GM18520 (cell line): ENCODE measurements around the gene SMIM10L2A.
"Not testable (repeated sequence)": the region's sequence is repeated elsewhere in the genome, so short reads cannot be mapped to it uniquely, and the experiment has no call there.

Experiments
- ATAC-seq: cut with Tn5 transposase; IDR thresholded peaks from one replicate; pipeline ENCODE4 v1.9.1; 2021; ENCODE audit not compliant: unreplicated experiment

SMIM10L2A gene

DNA sequence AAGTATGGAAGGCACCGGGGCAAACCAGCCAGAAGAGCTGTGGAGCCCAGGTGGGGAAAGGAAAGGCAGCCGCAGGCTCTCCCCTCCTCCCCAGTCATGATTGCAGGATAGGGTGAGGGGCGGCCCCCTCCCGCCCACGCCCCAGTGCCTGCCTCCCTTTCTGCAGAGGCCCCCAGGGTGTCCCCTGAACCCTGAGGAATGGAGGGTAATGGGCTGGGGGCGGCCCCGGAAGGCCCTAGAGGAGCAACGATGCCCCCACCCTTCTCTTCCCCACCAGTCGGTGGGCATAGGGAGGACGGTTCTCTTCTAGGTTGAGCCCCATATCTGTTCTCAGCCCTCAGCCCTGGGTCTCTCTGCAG, 1.0 kb downstream of the SMIM10L2A start:
- ATAC-seq = not testable (repeated sequence)

DNA sequence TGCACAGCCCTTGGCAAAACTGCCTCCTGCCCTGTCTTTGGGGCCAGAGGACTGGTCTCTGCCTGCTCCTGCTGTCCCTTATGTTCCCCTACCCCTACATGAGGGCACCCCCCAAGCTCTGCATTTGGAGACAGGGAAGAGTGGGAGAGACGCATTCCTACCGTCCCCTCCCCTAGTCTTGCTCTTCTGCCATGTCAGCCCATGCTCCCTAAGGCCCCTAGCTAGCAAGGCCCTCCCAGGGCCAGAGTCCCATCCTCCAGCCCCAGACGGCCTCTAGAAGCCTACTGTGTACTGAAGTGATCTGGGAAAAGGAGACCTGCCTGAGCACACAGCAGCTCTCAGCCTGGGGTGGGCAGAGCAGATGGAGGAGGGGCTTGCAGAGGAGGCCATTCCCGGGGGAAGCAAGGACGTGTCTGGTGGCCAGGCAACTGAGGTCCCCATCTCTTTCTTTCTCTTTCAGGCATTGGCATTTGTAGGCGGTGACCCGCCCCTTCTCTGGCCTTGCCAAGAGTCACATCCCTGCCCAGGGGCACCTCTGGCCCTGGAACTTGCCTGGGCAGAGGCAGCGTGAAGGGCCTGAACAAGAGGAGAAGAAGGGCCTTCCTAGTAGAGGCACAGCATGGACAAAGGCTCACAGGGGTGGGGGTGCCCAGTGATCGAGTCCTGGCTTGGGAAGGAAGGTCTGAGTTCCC, 1.6 kb downstream of the SMIM10L2A start:
- not testable (repeated sequence) for ATAC-seq

DNA sequence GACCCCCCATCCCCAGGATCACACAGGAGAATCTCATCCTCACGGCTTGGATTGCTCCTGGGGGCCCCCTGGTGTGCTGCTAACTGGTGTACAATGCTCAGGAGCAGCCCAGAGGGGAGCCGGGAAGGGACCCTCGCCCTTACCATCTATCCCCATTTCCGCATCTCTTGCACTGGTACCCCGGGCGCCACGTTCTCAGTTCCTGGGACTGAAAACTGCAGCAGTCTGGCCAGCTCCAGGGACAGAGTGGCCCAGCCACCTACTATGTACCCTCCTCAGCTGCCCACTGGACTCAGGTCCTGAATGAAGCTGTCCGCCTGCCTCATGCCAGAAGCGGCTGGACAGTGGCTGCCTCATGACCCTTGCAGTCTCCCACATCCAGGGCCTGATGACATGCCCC, 2.7 kb downstream of the SMIM10L2A start:
- no peak for ATAC-seq

DNA sequence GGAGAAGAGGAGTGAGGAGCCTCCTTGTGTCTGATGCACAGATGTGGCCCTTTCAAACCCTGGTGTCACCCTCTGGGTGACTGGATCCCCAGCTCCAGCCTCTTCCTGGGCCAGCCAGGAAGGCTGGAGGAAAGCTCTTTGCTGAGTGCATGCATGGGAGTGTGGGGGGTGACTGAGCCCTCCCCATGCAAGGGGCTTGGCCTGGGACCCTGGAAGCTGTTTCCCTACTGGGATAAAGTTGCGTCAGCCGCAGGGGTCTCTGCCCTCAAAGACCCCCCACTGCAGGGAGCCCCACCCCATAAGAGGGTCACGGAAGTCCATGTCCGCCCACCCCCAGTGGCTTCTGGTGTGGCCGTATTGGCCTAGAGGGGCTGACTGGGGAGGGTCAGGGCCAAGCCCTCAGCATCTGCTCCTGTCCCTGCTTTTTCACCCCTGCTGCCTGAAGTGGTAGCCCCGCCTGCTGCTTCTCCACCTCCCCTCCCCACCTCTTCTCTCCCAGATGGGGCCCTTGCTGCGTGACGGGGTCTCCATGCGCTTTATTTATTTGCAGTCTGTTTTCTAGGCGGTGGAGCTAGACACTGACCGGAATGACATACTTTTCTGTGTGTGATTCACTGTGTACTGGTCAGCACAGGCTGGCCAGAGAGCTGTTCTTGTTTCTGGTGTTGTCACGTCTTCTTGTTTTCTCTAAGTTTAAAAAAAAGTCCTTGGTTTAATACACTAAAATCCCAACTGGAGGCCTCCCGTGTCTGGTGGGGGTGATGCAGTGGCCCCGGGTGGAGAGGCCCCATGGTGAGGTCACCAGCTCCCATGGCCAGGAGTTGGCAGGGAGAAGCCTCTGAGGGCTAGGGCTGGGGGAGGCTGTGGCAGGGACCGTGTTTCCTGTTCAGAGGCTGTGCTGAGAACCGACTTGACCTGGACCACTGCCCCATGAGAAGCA, 3.6 kb downstream of the SMIM10L2A start:
- no peak for ATAC-seq

DNA sequence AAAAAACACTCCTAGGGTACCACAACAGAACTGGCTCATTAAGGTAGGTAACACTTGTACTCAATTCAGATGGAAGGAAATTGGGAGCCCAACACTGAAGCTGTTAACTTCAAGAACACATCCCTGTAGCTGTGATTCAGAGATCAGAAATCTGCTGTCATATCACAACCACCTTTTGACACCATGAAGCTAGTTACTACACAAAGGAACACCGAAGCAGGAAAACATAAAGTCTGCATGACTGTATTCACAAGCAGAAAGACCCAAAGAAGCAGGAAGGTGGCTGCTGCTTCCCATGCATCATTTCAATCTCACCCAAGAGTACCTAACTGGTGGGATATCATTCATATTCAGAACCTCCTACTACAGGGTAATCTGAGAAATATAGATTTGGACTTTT, 7.7 kb downstream of the SMIM10L2A start:
- ATAC-seq = no peak

DNA sequence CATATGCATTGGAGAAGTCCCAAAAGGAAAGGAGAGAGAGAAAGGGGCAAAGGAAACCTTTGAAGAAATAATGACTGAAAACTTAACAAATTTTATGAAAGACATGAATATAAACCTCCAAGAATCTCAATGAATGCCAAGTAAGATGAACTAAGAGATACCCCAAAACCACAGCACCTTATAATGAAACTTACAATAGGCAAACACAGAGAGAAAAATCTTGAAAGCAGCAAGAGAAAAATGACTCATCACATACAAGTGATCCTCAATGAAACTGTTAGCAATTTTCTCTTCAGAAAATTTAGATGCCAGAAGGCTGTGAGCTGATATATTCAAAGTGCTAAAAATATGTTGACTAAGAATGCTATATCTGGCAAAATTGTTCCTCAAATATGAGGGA, 10.1 kb downstream of the SMIM10L2A start:
- no peak for ATAC-seq

DNA sequence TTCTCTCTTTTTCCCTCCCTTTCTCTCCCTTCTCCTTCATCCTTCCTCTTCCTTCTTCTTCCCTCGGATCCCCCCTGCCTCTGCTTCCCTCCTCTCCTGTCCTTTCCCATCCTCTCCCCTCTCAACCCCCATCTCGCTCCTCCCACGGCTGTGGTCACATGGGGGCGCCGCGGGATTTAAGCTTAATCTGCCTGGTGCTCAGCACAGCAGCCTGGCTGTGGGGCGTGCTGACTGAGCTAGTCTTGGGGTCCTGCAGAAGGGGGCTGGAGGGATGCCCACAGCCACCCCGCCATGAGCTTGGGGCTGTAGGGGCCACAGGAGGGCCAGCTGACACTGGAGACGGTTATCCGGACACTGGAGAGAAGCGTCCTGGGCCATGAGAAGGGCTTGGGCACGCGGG, 10.7 kb downstream of the SMIM10L2A start:
- ATAC-seq = no peak

DNA sequence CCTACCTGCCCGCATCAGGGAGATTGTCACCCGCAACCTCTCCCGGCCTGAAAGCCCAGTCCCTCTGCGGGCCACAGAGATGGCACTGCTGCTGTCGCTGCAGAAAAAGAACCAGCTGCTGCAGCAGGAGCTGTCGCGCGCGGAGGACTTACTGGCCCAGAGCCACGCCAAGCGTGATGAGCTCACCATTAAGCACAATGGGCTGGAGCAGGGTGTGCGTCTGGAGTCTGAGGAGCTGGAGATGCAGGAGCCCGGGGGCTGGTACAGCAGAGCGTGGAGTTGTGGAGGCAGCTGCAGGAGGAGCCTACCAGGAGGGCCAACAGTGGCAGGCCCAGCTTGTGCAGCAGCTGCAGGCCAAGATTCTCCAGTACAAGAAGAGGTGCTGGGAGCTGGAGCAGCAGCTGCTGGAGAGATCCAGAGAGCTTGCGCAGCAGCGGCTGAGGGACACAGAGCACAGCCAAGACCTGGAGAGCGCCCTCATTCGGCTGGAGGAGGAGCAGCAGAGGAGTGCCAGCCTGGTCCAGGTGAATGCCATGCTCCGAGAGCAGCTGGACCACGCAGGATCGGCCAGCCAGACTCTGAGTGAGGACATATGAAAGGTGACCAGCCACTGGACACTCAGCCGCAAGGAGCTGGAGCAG, 11.3 kb downstream of the SMIM10L2A start:
- ATAC-seq = no peak

DNA sequence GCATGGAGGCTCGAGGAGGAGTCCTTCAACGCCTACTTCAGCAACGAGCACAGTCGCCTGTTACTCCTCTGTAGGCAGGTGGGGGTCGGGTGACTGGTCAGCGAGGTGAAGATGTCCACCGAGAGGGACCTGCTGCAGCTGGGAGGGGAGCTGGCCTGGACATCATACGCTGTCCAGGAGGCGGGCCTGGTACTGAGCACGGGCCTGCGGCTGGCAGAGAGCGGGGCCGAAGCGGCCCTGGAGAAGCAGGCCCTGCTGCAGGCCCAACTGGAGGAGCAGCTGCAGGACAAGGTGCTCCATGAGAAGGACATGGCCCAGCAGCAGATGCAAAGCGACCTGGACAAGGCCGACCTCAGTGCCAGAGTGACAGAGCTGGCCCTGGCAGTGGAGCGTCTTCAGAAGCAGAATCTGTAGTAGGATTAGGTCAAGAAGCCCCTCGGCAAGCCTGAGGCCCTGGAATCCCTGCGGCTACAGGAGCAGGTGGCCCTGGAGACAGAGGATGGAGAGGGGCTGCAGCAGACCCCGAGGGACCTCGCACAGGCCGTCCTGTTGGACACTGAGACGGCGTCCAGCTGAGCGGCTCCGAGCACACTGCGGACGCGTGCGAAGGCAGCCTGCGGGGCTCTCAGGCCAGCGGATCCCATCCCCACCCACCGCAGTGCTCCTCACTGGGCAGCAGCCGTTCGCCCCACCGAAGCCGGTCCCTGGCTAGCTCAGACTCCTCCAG, 11.9 kb downstream of the SMIM10L2A start:
- ATAC-seq = no peak

DNA sequence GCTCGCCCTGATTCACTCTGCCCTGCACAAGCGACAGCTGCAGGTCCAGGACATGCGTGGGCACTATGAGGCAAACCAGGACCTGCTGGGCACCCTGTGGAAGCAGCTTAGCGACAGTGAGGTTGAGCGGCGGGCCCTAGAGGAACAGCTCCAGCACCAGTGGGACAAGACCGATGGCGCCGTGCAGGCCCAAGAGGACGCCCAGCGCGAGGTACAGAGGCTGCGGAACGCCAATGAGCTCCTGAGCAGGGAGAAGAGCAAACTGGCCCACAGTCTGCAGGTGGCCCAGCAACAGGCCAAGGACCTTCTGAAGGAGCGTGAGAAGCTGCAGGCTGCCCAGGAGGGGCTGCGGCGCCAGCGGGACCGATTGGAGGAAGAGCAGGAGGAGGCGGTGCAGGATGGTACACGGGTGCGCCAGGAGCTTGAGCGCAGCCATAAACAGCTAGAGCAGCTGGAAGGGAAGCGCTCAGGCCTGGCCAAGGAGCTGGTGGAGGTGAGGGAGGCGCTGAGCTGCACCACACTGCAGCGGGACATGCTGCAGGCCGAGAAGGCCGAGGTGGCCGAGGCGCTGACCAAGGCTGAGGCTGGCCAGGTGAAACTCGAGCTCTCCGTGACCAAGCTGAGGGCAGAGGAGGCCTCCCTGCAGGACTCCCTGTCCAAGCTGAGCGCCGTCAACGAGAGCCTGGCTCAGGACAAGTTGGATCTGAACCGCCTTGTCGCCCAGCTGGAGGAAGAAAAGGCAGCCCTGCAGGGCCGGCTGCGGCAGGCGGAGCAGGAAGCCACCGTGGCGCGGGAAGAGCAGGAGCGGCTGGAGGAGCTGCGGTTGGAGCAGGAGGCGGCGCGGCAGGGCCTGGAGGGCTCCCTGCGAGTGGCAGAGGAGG, 12.8 kb downstream of the SMIM10L2A start:
- ATAC-seq = no peak

DNA sequence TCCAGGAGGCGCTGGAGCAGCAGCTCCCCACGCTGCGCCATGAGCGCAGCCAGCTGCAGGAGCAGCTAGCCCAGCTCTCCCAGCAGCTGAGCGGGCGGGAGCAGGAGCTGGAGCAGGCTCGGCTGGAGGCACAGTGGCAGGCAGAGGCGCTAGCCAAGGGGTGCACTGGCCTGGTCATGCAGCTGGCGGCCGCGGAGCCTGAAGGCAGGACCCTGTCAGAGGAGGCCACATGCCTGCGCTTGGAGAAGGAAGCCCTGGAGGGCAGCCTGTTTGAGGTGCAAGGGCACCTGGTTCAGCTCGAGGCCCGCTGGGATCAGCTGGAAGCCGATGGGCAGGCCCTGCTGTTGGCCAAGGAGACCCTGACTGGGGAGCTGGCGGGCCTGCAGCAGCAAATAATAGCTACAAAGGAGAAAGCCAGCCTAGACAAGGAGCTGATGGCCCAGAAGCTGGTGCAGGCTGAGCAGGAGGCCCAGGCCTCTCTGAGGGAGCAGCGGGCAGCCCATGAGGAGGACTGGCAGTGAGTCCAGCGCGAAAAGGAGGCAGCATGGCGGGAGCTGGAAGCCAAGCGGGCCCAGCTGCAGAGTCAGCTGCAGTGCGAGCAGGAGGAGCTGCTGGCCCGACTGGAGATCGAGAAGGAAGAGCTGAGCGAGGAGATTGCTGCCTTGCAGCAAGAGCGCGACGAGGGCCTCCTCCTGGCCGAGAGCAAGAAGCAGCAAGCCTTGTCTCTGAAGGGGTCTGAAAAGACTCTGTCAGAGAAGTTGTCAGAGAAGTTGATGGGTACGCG, 13.6 kb downstream of the SMIM10L2A start:
- no peak for ATAC-seq

DNA sequence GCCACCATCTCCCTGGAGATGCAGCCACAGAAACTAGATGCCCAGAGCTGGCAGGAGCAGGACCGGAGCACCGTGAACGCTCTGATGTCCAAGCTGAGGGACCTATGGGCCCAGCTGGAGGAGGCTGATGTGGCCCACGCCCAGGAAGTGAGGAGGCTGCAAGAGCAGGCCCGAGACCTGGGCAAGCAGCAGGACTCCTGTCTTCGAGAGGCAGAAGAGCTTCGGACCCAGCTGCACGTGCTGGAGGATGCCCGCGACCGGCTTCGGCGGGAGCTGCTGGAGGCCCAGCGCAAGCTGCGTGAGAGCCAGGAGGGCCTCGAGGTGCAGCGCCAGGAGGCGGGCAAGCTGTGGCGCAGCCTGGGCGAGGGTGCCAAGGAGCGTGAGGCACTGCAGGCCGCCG, 14.2 kb downstream of the SMIM10L2A start:
- no peak for ATAC-seq

DNA sequence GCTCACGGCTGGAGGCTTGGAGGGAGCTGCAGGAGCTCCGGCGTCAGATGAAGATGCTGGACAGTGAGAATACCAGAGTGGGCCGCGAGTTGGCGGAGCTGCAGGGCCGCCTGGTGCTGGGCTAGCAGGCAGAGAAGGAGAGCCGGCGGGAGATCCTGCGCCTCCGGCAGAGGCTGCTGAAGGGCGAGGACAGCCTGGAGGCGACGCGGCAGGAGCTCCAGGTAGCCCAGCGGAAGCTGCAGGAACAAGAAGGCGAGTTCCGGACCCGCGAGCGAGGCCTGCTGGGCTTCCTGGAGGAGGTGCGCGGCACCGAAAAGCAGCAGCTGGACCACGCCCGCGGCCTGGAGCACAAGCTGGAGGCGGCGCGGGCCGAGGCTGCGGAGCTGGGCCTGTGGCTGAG, 14.7 kb downstream of the SMIM10L2A start:
- ATAC-seq = no peak

DNA sequence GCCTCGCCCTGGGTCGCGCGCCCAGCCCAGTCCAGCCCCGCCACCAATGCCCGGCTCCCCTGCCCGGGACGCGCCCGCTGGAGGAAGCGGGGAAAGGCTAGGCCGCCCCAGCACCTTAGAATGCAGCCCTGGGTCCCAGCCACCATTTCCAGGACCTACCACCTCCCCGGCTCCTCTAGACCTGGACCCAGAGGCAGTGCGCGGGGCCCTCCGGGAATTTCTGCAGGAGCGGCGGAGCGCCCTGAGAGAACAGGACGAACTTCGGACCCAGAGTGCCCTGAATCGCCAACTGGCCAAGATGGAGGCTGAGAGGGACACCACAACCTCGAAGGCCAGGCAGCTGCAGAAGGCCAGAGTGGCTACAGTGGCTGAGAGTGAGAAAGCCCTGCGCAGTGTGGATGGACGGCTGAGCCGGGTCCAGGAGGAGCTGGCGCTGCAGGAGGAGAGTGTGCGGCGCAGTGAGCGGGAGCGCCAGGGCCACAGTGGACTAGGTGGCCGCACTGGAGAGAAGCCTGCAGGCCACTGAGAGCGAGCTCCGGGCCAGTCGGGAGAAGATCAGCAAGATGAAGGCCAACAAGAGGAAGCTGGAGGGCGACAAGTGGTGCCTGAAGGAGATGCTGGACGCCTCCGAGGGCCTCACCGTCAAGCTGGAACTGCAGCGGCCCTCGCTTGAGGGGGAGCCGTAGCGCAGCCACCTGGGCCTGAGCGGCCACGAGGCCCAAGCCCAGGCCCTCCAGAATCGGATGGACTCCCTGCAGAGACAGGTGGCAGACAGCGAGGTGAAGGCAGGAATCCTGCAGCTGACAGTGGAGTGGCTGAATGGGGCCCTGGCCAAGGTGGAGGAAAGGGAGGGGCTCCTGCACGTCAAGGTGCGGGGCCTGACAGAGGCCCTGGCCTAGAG, 15.5 kb downstream of the SMIM10L2A start:
- no peak for ATAC-seq

DNA sequence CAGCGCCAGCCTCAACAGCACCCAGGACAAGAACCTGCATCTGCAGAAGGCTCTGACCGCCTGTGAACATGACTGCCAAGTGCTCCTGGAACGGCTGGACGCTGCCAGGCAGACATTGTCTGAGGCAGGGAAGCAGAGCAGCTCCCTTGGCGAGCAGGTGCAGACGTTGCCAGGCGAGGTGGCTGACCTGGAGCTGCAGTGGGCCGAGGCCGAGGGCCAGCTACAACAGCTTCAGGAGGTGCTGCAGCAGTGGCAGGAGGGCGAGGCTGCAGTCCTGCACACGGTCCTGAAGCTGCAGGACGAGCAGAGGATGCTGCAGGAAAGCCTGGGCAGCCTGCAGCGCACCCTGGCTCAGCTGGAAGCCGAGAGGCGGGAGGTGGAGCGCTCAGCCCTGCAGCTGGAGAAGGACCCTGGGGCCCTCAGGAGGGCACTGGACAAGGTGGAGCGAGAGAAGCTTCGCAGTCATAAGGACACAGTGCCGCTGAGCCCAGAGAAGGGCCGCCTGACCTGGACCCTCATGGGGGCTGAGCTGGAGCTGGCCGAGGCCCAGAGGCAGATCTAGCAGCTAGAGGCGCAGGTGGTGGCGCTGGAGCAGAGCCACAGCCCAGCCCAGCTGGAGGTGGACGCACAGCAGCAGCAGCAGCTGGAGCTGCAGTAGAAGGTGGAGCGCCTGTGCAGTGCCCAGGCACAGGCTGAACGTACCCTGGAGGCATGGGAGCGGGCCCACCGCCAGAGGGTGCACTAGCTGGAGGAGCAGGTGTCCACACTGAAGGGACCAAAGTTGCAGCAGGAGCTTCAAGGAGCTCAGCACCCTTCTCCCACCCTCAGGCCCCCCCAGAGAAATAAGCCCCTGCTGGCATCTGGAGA, 16.4 kb downstream of the SMIM10L2A start:
- ATAC-seq = no peak

DNA sequence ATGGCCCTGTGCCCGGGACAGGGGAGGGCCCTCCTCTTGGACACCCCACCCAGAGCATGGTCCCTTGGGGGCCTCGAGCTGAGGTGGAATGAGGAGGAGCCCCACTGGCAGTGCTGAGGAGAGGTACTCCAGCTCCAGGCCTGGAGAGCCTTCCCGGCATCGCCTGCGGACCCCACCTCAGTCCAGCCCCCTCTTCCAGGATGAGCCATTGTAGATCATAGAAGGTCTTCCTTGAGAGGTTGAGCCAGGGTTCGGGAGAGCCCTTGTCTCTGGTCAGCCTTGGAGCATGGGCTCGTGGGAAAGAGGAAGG, 16.9 kb downstream of the SMIM10L2A start:
- ATAC-seq = no peak

DNA sequence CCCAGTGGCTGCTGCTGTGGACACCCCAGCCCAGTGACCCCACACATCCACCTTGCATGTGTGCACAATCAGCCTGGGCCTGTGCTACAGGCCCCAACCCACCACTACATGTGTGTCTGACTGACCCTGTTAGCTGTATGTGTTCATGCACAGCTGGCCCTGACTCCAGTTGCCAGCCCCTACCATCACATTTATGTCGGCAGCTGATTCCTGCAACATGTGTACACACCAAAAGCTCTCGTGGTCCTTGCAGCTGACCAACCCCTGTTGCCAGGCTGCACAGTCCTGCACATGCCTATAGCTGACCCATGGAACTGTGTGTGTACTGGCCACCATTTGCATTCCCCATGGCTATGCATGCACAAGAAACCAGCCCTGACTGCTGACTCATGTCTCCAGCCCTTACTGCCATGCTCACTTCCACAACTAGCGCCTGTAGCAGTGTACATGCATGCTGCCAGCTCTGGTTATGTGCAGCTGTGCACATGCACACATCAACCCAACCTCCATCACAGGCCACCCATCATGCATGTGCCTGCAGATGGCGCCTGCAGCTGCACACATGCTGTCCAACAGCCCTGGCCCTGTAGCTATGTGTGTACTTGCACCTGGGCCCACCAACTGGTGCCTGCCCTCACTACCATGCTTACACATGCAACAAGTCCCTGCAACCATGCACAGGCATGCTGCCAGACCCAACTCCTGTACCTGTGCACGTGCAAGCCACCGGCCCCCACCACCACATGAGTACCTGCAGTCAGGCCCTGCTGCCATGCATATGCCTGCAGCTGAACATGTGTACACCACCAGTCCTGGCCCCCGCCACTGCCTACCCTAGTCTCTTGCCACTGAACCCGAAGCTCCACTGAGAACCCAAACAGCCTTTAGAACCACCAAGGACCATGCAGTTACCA, 28.1 kb downstream of the SMIM10L2A start:
- ATAC-seq = no peak
